GM19467 (cell line): Measurements from ENCODE around the gene CPEB1.

Source experiments
- ATAC-seq: cut with Tn5 transposase; IDR thresholded peaks from one replicate; pipeline ENCODE4 v1.9.1; 2021; ENCODE audit warnings: mild to moderate bottlenecking, moderate library complexity; ENCODE audit not compliant: unreplicated experiment

CPEB1 gene

GRCh38 chr15:82647045-82647834 is at the start of gene CPEB1:
CPEB1 (minus strand) TSS chr15:82647363; CDS start chr15:82628459, 18,904 bp downstream.
- no peak for ATAC-seq

- ATAC-seq = no peak
These were observed 45.0 kb upstream of the CPEB1 start for GRCh38 chr15:82692171-82692570.

- no peak for ATAC-seq
These were observed 42.0 kb upstream of the CPEB1 start for GRCh38 chr15:82689147-82689546.

- ATAC-seq = no peak
These were observed 41.5 kb upstream of the CPEB1 start for GRCh38 chr15:82688691-82689090.

GRCh38 chr15:82681371-82681770 is 34.2 kb upstream of the CPEB1 start:
- ATAC-seq = no peak

- peak; percentile 82 for ATAC-seq
These were observed 33.3 kb upstream of the CPEB1 start for GRCh38 chr15:82680200-82681102.

GRCh38 chr15:82679626-82680199 is 32.5 kb upstream of the CPEB1 start:
- no peak for ATAC-seq

GRCh38 chr15:82677720-82678323 is 30.7 kb upstream of the CPEB1 start:
- ATAC-seq = no peak

- no peak for ATAC-seq
These were observed 27.7 kb upstream of the CPEB1 start for GRCh38 chr15:82674873-82675272.

- ATAC-seq = no peak
These were observed 23.5 kb upstream of the CPEB1 start for GRCh38 chr15:82670699-82671098.

GRCh38 chr15:82666606-82667005 is 19.4 kb upstream of the CPEB1 start:
- ATAC-seq = no peak

GRCh38 chr15:82664021-82664420 is 16.9 kb upstream of the CPEB1 start:
- no peak for ATAC-seq

- ATAC-seq = no peak
These were observed 16.0 kb upstream of the CPEB1 start for GRCh38 chr15:82663186-82663600.

GRCh38 chr15:82662641-82663040 is 15.5 kb upstream of the CPEB1 start:
- no peak for ATAC-seq

- ATAC-seq = no peak
These were observed 13.2 kb upstream of the CPEB1 start for GRCh38 chr15:82660378-82660777.

- no peak for ATAC-seq
These were observed 9.6 kb upstream of the CPEB1 start for GRCh38 chr15:82656641-82657266.

- no peak for ATAC-seq
These were observed 8.4 kb upstream of the CPEB1 start for GRCh38 chr15:82655606-82656005.

GRCh38 chr15:82653483-82654168 is 6.5 kb upstream of the CPEB1 start:
- no peak for ATAC-seq

GRCh38 chr15:82651708-82652107 is 4.5 kb upstream of the CPEB1 start:
- ATAC-seq = no peak

GRCh38 chr15:82650046-82650670 is 3.0 kb upstream of the CPEB1 start:
- ATAC-seq = no peak
